HEK293 (cell line): ENCODE results near the gene KCNAB1.

Experiments
- CTCF ChIA-PET: fragments of 350-600 bp; formaldehyde crosslinking; extraction: SDS; loops from one replicate; lab custom pipeline; 2021; ENCODE audit warnings: antibody characterized with exemption; lab: Yijun Ruan, JAX
- POLR2A ChIA-PET: fragments of 300-600 bp; formaldehyde crosslinking; extraction: SDS; loops from one replicate; lab custom pipeline; 2020; ENCODE audit warnings: antibody characterized with exemption, inconsistent platforms; lab: Yijun Ruan, JAX
- H3K27ac ChIP-seq: fragments of 200-500 bp; sonication (Bioruptor generic); 2 replicates; pipeline ENCODE4 v1.5.1; 2014; ENCODE audit warnings: low read depth, low read length, control low read depth, inconsistent platforms; ENCODE audit errors: extremely low read depth
- H3K36me3 ChIP-seq, 2 experiments: fragments of 200-500 bp in 1 of 2; sonication (Bioruptor generic) in 1 of 2; 1 replicate in 1 of 2; 2 replicates in 1 of 2; pipeline ENCODE4 v1.5.1; 2014 to 2017; ENCODE audit warnings: inconsistent platforms in 2 of 2, low read length in 2 of 2; ENCODE audit not compliant: control insufficient read depth in 2 of 2, insufficient read depth in 1 of 2
- H3K4me1 ChIP-seq: fragments of 200-500 bp; sonication (Bioruptor generic); 2 replicates; pipeline ENCODE4 v1.5.1; 2014; ENCODE audit warnings: mild to moderate bottlenecking, low read length, inconsistent platforms; ENCODE audit not compliant: control insufficient read depth, insufficient read depth
- H3K4me3 ChIP-seq: 2 replicates; pipeline ENCODE4 v1.5.1; 2011; ENCODE audit warnings: low read depth, mild to moderate bottlenecking, control low read depth, low read length, moderate library complexity
- H3K9me3 ChIP-seq: fragments of 200-500 bp; sonication (Bioruptor generic); 2 replicates; pipeline ENCODE4 v1.5.1; 2014; ENCODE audit warnings: low read depth, low read length, inconsistent platforms; ENCODE audit not compliant: control insufficient read depth, insufficient read depth
- BCL11A ChIP-seq: fragments of 450-650 bp; formaldehyde crosslinking; IDR thresholded peaks from 2 replicates; pipeline ENCODE4 v1.5.1; 2016; ENCODE audit warnings: low read depth, missing biosample characterization, missing genetic modification characterization
- PRDM2 ChIP-seq: fragments of 450-650 bp; formaldehyde crosslinking; IDR thresholded peaks from 2 replicates; pipeline ENCODE4 v1.5.1; 2016; ENCODE audit warnings: missing biosample characterization, missing genetic modification characterization, borderline replicate concordance
- PRDM6 ChIP-seq: fragments of 450-650 bp; formaldehyde crosslinking; IDR thresholded peaks from 2 replicates; pipeline ENCODE4 v1.5.1; 2017; ENCODE audit warnings: missing biosample characterization, missing genetic modification characterization
- SALL2 ChIP-seq: fragments of 450-650 bp; formaldehyde crosslinking; IDR thresholded peaks from 2 replicates; pipeline ENCODE4 v1.5.0; 2017; ENCODE audit warnings: missing biosample characterization, mild to moderate bottlenecking, missing genetic modification characterization, borderline replicate concordance
- SP3 ChIP-seq: fragments of 450-650 bp; formaldehyde crosslinking; IDR thresholded peaks from 2 replicates; pipeline ENCODE4 v1.5.1; 2016; ENCODE audit warnings: missing biosample characterization, missing genetic modification characterization
- ZBTB8A ChIP-seq: fragments of 450-650 bp; formaldehyde crosslinking; IDR thresholded peaks from 2 replicates; pipeline ENCODE4 v1.5.1; 2016; ENCODE audit warnings: missing biosample characterization, missing genetic modification characterization
- ZEB2 ChIP-seq: fragments of 450-650 bp; formaldehyde crosslinking; IDR thresholded peaks from 2 replicates; pipeline ENCODE4 v1.5.1; 2016; ENCODE audit warnings: missing biosample characterization, missing genetic modification characterization
- ZFP69B ChIP-seq: fragments of 450-650 bp; formaldehyde crosslinking; IDR thresholded peaks from 2 replicates; pipeline ENCODE4 v1.5.1; 2016; ENCODE audit warnings: missing biosample characterization, missing genetic modification characterization
- ZNF280C ChIP-seq: fragments of 450-650 bp; formaldehyde crosslinking; IDR thresholded peaks from 2 replicates; pipeline ENCODE4 v1.5.1; 2016; ENCODE audit warnings: missing biosample characterization, missing genetic modification characterization
- ZNF416 ChIP-seq: fragments of 450-650 bp; formaldehyde crosslinking; IDR thresholded peaks from 2 replicates; pipeline ENCODE4 v1.5.1; 2016; ENCODE audit warnings: missing biosample characterization, missing genetic modification characterization
- ZNF529 ChIP-seq: fragments of 450-650 bp; formaldehyde crosslinking; IDR thresholded peaks from 2 replicates; pipeline ENCODE4 v1.5.1; 2017; ENCODE audit warnings: missing genetic modification characterization, missing biosample characterization; ENCODE audit not compliant: insufficient replicate concordance
- ZNF558 ChIP-seq: fragments of 450-650 bp; formaldehyde crosslinking; IDR thresholded peaks from 2 replicates; pipeline ENCODE4 v1.5.1; 2016; ENCODE audit warnings: missing biosample characterization, missing genetic modification characterization
- ZNF596 ChIP-seq: fragments of 450-650 bp; IDR thresholded peaks from 2 replicates; pipeline ENCODE4 v1.5.0; 2018; ENCODE audit warnings: missing biosample characterization, mild to moderate bottlenecking, missing genetic modification characterization, moderate library complexity
- ZNF621 ChIP-seq: fragments of 450-650 bp; formaldehyde crosslinking; IDR thresholded peaks from 2 replicates; pipeline ENCODE4 v1.5.1; 2017; ENCODE audit warnings: missing biosample characterization, missing genetic modification characterization
- ZNF692 ChIP-seq: fragments of 450-650 bp; formaldehyde crosslinking; IDR thresholded peaks from 2 replicates; pipeline ENCODE4 v1.5.1; 2016; ENCODE audit warnings: missing biosample characterization, missing genetic modification characterization
- ZSCAN16 ChIP-seq: fragments of 450-650 bp; formaldehyde crosslinking; IDR thresholded peaks from 2 replicates; pipeline ENCODE4 v1.5.1; 2016; ENCODE audit warnings: missing biosample characterization, missing genetic modification characterization
- ZSCAN23 ChIP-seq: fragments of 450-650 bp; formaldehyde crosslinking; IDR thresholded peaks from 2 replicates; pipeline ENCODE4 v1.5.1; 2016; ENCODE audit warnings: missing biosample characterization, missing genetic modification characterization
- ZSCAN30 ChIP-seq: fragments of 450-650 bp; IDR thresholded peaks from 2 replicates; pipeline ENCODE4 v1.5.1; 2018; ENCODE audit warnings: missing biosample characterization, mild to moderate bottlenecking, missing genetic modification characterization, moderate library complexity

Gene KCNAB1

GRCh38 chr3:156214676-156215075 lies 94.3 kb downstream of the KCNAB1 start (continued):
- no peak for TF ChIP-seq PRDM2 (tag by site-specific recombination)

GRCh38 chr3:156215751-156216150 lies 95.4 kb downstream of the KCNAB1 start:
- Histone ChIP-seq H3K9me3 (no peaks in the 10 kb centered on the region), H3K27ac (no peak overlapping the region), H3K4me3 (no peak overlapping the region), H3K36me3 (no peaks in the 10 kb centered on the region), H3K4me1 (no peaks in the 10 kb centered on the region)
- no peak for TF ChIP-seq ZBTB8A (tag by site-specific recombination)
- no peak for TF ChIP-seq ZNF621 (tag by site-specific recombination)
- TF ChIP-seq ZSCAN16 (tag by site-specific recombination): no peak
- no peak for TF ChIP-seq ZNF280C (tag by site-specific recombination)
- no peak for TF ChIP-seq ZNF529 (tag by site-specific recombination)
- TF ChIP-seq PRDM6: no peak
- TF ChIP-seq BCL11A (tag by site-specific recombination): no peak
- no peak for TF ChIP-seq ZNF692 (tag by site-specific recombination)
- TF ChIP-seq SP3 (tag by site-specific recombination): no peak
- TF ChIP-seq ZSCAN23 (tag by site-specific recombination): no peak
- no peak for TF ChIP-seq ZSCAN30 (tag by site-specific recombination)
- TF ChIP-seq ZNF596 (tag by site-specific recombination): no peak
- TF ChIP-seq ZNF558 (tag by site-specific recombination): no peak
- TF ChIP-seq ZFP69B (tag by site-specific recombination): no peak
- no peak for TF ChIP-seq ZEB2 (tag by site-specific recombination)
- no peak for TF ChIP-seq SALL2 (tag by site-specific recombination)
- TF ChIP-seq ZNF416 (tag by site-specific recombination): no peak
- CTCF ChIA-PET: no interaction called here
- POLR2A ChIA-PET: no interaction called here
